SH-SY5Y (cell line): Measurements from ENCODE around the gene MAP3K6.

Source experiments
- GATA2 ChIP-seq: IDR thresholded peaks from 2 replicates; pipeline ENCODE4 v1.6.1; 2011; ENCODE audit warnings: mild to moderate bottlenecking, low read depth, low read length
- GATA3 ChIP-seq: IDR thresholded peaks from 2 replicates; pipeline ENCODE4 v1.6.1; 2011; ENCODE audit warnings: low read depth, mild to moderate bottlenecking, low read length, moderate library complexity

DNA sequence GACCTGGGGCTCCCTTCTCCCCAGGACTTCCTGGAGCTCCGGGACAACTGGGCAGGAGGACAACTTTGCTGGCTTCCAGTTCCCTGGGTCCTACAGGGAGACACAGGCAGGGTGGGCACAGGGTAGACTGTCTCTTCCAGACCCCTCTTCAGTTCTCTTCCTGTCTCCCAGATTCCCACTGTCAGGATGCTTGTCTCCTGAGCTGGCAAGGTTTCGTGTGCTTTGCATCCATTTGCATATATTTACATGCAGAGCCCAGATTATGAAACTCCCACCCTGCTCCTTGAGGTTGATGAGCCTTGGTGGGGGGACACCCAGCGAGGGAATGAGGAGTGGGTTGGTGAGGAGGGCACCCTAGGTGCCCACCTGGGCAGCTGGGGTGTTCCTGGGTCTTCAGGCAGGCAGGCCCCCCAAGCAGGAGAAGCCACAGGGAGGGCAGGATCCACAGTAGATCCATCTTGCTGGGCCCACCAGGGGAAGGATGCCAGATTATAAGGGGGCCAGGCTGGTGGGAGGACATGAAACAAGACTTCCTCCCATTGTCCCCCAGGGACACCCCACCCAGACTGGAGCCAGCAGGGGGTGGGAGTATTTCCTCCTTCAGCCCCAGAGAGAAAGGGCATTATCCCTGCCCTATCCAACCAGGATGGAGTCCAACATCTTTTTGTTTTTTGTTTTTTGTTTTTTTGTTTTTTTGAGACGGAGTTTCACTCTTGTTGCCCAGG, 7.8 kb upstream of the MAP3K6 start, which contains the start of gene FCN3:
- TF ChIP-seq GATA3: no peak
- no peak for TF ChIP-seq GATA2
